ENCODE results near the gene MCM8.

GRCh38 chr20:5947276-5947675 lies 3.2 kb upstream of the MCM8 start:
- TF ChIP-seq CTCF (conservative IDR thresholded peaks at IDR 0.05; ENCODE audit: low read depth in 2 of 2) (no peak), JUNB (IDR thresholded peaks at IDR 0.05; ENCODE audit: unreplicated experiment) (no peak), EZH2 (IDR thresholded peaks at IDR 0.05; ENCODE audit: low read depth, unreplicated experiment) (no peak), EZH2phosphoT487 (IDR thresholded peaks at IDR 0.05; ENCODE audit: unreplicated experiment) (no peak), STAT1 (IDR thresholded peaks at IDR 0.05; ENCODE audit: unreplicated experiment) (no peak), POLR2AphosphoS5 (IDR thresholded peaks at IDR 0.05; ENCODE audit: low read depth) (no peak), CREB1 (CRISPR knock-in tag; IDR thresholded peaks at IDR 0.05; ENCODE audit: low read depth) (no peak), REST (IDR thresholded peaks at IDR 0.05; ENCODE audit: unreplicated experiment) (no peak), ZNF331 (CRISPR knock-in tag; IDR thresholded peaks at IDR 0.05; ENCODE audit: low read depth) (no peak), ETS1 (IDR thresholded peaks at IDR 0.05) (no peak), ZNF114 (CRISPR knock-in tag; IDR thresholded peaks at IDR 0.05) (no peak), ZNF462 (CRISPR knock-in tag; IDR thresholded peaks at IDR 0.05) (no peak), NANOG (IDR thresholded peaks at IDR 0.05; ENCODE audit: borderline replicate concordance) (no peak)

Data from GM23338 (cell line).